CD14-positive monocyte (primary cell): ENCODE data around the gene ZNF8. TPM values are rescaled to one million over a fixed set of nuclear protein-coding genes. Genes with fewer than 3 reads are reported as not detected.

Source experiments
- DNase-seq, 3 donors: peaks; one replicate each; pipeline ENCODE4 v3.0.0-alpha.2; 2011 to 2022
- H2AFZ ChIP-seq: 2 replicates; pipeline ENCODE4 v1.6.0; 2012; ENCODE audit warnings: mild to moderate bottlenecking, low read depth, low read length, inconsistent platforms; ENCODE audit not compliant: insufficient read depth, poor library complexity, severe bottlenecking
- H3K27ac ChIP-seq, 2 donors: 1 replicate in 1 of 2; 2 replicates in 1 of 2; pipeline ENCODE4 v1.5.1; 2012 to 2013; ENCODE audit warnings: low read length in 2 of 2, control low read depth in 1 of 2, inconsistent platforms in 1 of 2, low read depth in 1 of 2, mild to moderate bottlenecking in 1 of 2
- H3K27me3 ChIP-seq, 2 donors: one replicate each; pipeline versions ENCODE4 v1.6.0 to v1.6.1; 2011 to 2013; ENCODE audit warnings: low read length in 2 of 2; ENCODE audit not compliant: control insufficient read depth in 2 of 2, insufficient read depth in 2 of 2
- H3K36me3 ChIP-seq, 2 donors: replicated peaks in 1 of 2; 1 replicate in 1 of 2; 2 replicates in 1 of 2; pipeline versions ENCODE4 v1.5.1 to v1.6.1; 2012 to 2013; ENCODE audit warnings: low read length in 2 of 2, control low read depth in 1 of 2, inconsistent platforms in 1 of 2, mild to moderate bottlenecking in 1 of 2; ENCODE audit not compliant: insufficient read depth in 2 of 2, control insufficient read depth in 1 of 2
- H3K4me1 ChIP-seq, 2 donors: 1 replicate in 1 of 2; 2 replicates in 1 of 2; pipeline versions ENCODE4 v1.5.1 to v1.6.1; 2012 to 2013; ENCODE audit warnings: low read length in 2 of 2, control low read depth in 1 of 2, inconsistent platforms in 1 of 2, mild to moderate bottlenecking in 1 of 2, moderate library complexity in 1 of 2; ENCODE audit not compliant: insufficient read depth in 2 of 2, control insufficient read depth in 1 of 2
- H3K4me2 ChIP-seq: replicated peaks from 2 replicates; pipeline ENCODE3; 2012; ENCODE audit warnings: low read length, moderate library complexity, mild to moderate bottlenecking; ENCODE audit not compliant: poor library complexity, severe bottlenecking; ENCODE audit errors: extremely low read depth
- H3K4me3 ChIP-seq, 3 experiments: fragments of 200-600 bp in 1 of 3; sonication (generic) in 1 of 3; replicated peaks in 1 of 3; 1 replicate in 2 of 3; 2 replicates in 1 of 3; pipeline ENCODE4 v1.5.1; 2011 to 2013; ENCODE audit warnings: low read length in 3 of 3, mild to moderate bottlenecking in 3 of 3, control low read depth in 2 of 3, low read depth in 2 of 3, inconsistent platforms in 1 of 3, moderate library complexity in 1 of 3
- H3K79me2 ChIP-seq: 2 replicates; pipeline ENCODE4 v1.6.0; 2012; ENCODE audit warnings: mild to moderate bottlenecking, control low read depth, inconsistent platforms, low read length, moderate library complexity; ENCODE audit not compliant: insufficient read depth
- H3K9ac ChIP-seq: 2 replicates; pipeline ENCODE4 v1.6.0; 2017; ENCODE audit warnings: low read length, mild to moderate bottlenecking; ENCODE audit not compliant: insufficient read depth, poor library complexity, severe bottlenecking
- H3K9me3 ChIP-seq, 2 donors: replicated peaks in 1 of 2; 1 replicate in 1 of 2; 2 replicates in 1 of 2; pipeline versions ENCODE4 v1.5.1 to v1.6.1; 2012 to 2013; ENCODE audit warnings: low read length in 2 of 2, control low read depth in 1 of 2; ENCODE audit not compliant: control insufficient read depth in 1 of 2, insufficient read depth in 1 of 2
- H4K20me1 ChIP-seq: 2 replicates; pipeline ENCODE4 v1.6.0; 2012; ENCODE audit warnings: mild to moderate bottlenecking, low read length, control low read depth, moderate library complexity; ENCODE audit not compliant: insufficient read depth
- H3K27ac Mint-ChIP-seq, 7 donors: one replicate each; pipeline ENCODE4 v1.8.0; 2020; ENCODE audit warnings: mild to moderate bottlenecking in 7 of 7, mixed read lengths in 7 of 7, moderate library complexity in 6 of 7, inconsistent platforms in 2 of 7
- H3K27me3 Mint-ChIP-seq, 3 donors: one replicate each; pipeline ENCODE4 v1.8.0; 2021 to 2022; ENCODE audit warnings: low read depth in 3 of 3, mild to moderate bottlenecking in 3 of 3, mixed read lengths in 3 of 3, moderate library complexity in 3 of 3, inconsistent platforms in 1 of 3
- H3K36me3 Mint-ChIP-seq, 2 donors: one replicate each; pipeline ENCODE4 v1.8.0; 2020; ENCODE audit warnings: mixed read lengths in 2 of 2, inconsistent platforms in 1 of 2, mild to moderate bottlenecking in 1 of 2
- H3K4me1 Mint-ChIP-seq: one replicate; pipeline ENCODE4 v1.8.0; 2020; ENCODE audit warnings: mild to moderate bottlenecking, mixed read lengths
- H3K4me3 Mint-ChIP-seq, 2 donors: one replicate each; pipeline ENCODE4 v1.8.0; 2020; ENCODE audit warnings: mild to moderate bottlenecking in 2 of 2, mixed read lengths in 2 of 2, moderate library complexity in 1 of 2
- H3K9me3 Mint-ChIP-seq, 7 donors: one replicate each; pipeline ENCODE4 v1.8.0; 2020 to 2022; ENCODE audit warnings: mixed read lengths in 7 of 7, mild to moderate bottlenecking in 6 of 7, moderate library complexity in 6 of 7, inconsistent platforms in 2 of 7
- WGBS: methylation state at CpG from one replicate; pipeline ENCODE4 v1.1.5; 2013; ENCODE audit warnings: missing lambda C conversion rate; ENCODE audit not compliant: insufficient coverage; 5-methylcytosine and 5-hydroxymethylcytosine counted together
- intact Hi-C, 2 donors: fragments of 100-400 bp; cut with micrococcal nuclease; formaldehyde crosslinking; loops; one replicate each; pipeline versions ENCODE4 v1.15.0 to v1.15.1; 2023
- polyA plus RNA-seq, 3 donors: library from polyadenylated mRNA; depleted of rRNA in 1 of 3; unstranded in 2 of 3; stranded (reverse) in 1 of 3; fragments of 300-500 nt in 2 of 3; fragments of >200 nt in 1 of 3; fragmentation: Illumina TruSeq in 2 of 3; gene quantifications; 1 replicate in 2 of 3; 2 replicates in 1 of 3; pipeline ENCODE4 v1.2.3, GENCODE V29; 2012 to 2021
- TF ChIP-seq, protein P1 (sequence below): fragments of 200-600 bp; IDR thresholded peaks from one replicate; pipeline ENCODE4 v1.8.0; 2022; ENCODE audit warnings: antibody characterized with exemption, mild to moderate bottlenecking

The ZNF8 gene
- polyA plus RNA-seq, 3 donors: 0.05 to 2.4 (median 0.25) TPM

DNA sequence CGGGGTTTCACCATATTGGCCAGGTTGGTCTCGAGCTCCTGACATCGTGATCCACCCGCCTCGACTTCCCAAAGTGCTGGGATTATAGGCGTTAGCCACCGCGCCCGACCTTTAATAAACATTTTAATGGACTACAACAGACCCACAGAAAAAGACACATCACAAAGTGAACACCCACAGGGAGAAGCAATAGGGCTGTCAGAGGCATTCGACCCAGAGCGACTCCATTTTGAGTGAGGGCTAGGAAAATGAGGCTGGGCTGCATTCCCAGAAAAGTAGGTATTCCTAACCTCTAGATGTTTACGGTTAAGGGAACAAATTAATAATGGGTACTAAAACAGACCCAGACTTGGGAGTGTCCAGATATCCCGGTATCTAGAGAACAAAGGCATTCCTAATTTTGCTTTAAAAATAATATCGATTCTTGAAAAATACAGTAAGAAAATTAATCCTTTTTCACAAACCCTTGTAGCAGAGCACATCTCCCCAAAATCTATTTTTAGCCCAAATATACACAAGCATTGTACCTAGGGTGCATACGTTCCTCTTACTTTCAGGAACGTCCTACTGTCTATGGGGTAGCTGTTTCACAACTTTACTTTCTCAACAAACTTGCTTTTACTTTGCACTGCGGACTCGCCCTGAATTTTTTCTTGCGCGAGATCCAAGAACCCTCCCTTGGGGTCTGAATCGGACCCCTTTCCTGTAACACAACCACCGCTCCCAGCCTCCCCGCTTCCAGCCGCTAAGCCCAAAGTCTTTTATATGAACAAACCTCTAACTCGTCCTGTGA is 811 bp upstream of the ZNF8 start:
- Histone ChIP-seq H3K4me2 (peak overlapping the region; percentile 96), H3K79me2 (peaks cover 16% of the 10 kb centered on the region), H3K4me3 (peak overlapping the region; percentile 67 to 91 (median 89)), H3K27me3 (no peaks in the 10 kb centered on the region), H3K9ac (peak overlapping the region; percentile 86), H4K20me1 (no peaks in the 10 kb centered on the region), H2AFZ (peak overlapping the region; percentile 100), H3K9me3 (peaks cover 43 to 64% of the 10 kb centered on the region in 2 donors), H3K36me3 (no peaks in the 10 kb centered on the region), H3K27ac (peak overlapping the region; percentile 75 to 87), H3K4me1 (peaks cover 15 to 25% of the 10 kb centered on the region in 2 donors)
- intact Hi-C loops: loop anchor here in 1 of 2 donors (1.0 to 5.0 kb wide), 2 partner anchors 48 to 96 kb away; partner anchors contain the start of genes ZNF274 and ZSCAN22
- Mint-ChIP-seq H3K27me3 (peaks cover 0 to 3% (median 2%) of the 10 kb centered on the region in 3 donors), H3K4me3 (peak overlapping the region; percentile 92 to 95), H3K9me3 (peaks cover 37 to 86% (median 66%) of the 10 kb centered on the region in 7 donors), H3K4me1 (peaks cover 20% of the 10 kb centered on the region), H3K27ac (peak overlapping the region; percentile 86 to 95 (median 93)), H3K36me3 (peaks cover 29 to 31% of the 10 kb centered on the region in 2 donors)
- TF ChIP-seq, protein P1, sequence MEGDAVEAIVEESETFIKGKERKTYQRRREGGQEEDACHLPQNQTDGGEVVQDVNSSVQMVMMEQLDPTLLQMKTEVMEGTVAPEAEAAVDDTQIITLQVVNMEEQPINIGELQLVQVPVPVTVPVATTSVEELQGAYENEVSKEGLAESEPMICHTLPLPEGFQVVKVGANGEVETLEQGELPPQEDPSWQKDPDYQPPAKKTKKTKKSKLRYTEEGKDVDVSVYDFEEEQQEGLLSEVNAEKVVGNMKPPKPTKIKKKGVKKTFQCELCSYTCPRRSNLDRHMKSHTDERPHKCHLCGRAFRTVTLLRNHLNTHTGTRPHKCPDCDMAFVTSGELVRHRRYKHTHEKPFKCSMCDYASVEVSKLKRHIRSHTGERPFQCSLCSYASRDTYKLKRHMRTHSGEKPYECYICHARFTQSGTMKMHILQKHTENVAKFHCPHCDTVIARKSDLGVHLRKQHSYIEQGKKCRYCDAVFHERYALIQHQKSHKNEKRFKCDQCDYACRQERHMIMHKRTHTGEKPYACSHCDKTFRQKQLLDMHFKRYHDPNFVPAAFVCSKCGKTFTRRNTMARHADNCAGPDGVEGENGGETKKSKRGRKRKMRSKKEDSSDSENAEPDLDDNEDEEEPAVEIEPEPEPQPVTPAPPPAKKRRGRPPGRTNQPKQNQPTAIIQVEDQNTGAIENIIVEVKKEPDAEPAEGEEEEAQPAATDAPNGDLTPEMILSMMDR: no peak
- WGBS: 2% methylated on average over 10 of the region's 25 CpGs
- peak in 1 of 3 donors; percentile 21 for DNase-seq

DNA sequence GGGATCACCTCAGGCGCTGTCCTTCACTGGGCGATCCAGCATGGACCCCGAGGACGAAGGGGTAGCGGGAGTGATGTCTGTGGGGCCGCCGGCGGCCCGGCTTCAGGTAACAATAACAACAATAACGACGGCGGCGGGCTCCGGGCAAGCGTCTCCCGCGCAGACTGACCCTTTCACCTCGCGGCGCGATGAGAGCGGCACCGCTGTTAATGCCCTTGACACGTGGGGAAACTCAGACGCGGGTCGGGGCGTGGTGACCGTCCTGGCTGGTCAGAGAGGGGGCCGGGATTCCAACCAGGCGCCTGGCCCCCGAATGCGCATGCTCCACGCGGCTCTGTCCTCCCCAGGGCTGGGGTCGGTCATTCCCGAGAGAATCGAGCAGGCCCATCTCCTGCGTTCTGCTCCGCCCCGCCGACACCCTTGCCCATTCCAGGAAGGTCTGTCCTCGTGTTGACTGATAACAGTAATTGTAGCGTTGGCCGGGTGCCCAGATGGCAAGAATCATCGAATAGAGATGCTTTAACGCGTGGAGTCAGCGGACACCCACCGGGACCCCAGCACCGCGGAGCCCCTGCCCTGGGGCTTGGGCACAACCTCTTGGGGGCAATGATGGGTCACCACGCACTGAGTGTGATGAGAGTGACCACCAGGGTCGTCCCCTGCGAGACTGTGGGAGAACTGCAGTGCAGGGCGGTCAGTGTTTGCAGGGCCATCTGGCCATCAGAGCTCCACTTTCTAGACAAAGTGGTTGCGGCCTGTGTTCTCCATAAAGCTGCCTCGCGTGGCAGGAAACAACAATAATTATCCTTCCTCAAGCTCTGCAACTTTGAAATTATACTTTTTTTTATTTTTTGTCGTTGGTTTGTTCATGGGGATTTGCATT is 528 bp downstream of the ZNF8 start:
- peak in 2 of 3 donors; percentile 7 to 15 for DNase-seq
- Histone ChIP-seq H3K9me3 (peaks cover 41 to 67% of the 10 kb centered on the region in 2 donors), H3K79me2 (peaks cover 16% of the 10 kb centered on the region), H3K27me3 (no peaks in the 10 kb centered on the region), H4K20me1 (no peaks in the 10 kb centered on the region), H3K4me1 (peaks cover 15 to 25% of the 10 kb centered on the region in 2 donors), H3K9ac (peak overlapping the region; percentile 86), H3K36me3 (no peaks in the 10 kb centered on the region), H3K27ac (peak overlapping the region; percentile 75 to 87), H3K4me3 (peak overlapping the region; percentile 67 to 91 (median 89)), H2AFZ (peak overlapping the region; percentile 100), H3K4me2 (peak overlapping the region; percentile 96)
- 3% methylated on average over 57 of the region's 60 CpGs for WGBS
- H3K27ac Mint-ChIP-seq: peak overlapping the region; percentile 86 to 95 (median 93)
- peaks cover 34 to 36% of the 10 kb centered on the region in 2 donors for H3K36me3 Mint-ChIP-seq
- H3K4me3 Mint-ChIP-seq: peak overlapping the region; percentile 92 to 95
- peaks cover 20% of the 10 kb centered on the region for H3K4me1 Mint-ChIP-seq
- TF ChIP-seq, protein P1: no peak
- H3K9me3 Mint-ChIP-seq: peaks cover 39 to 87% (median 71%) of the 10 kb centered on the region in 7 donors
- intact Hi-C loops: loop anchor here in 1 of 2 donors (5.0 kb wide), 1 partner anchor 97 kb away; the partner anchor contains the start of gene ZNF274
- peaks cover 0 to 2% (median 0%) of the 10 kb centered on the region in 3 donors for H3K27me3 Mint-ChIP-seq
